CD8-positive, alpha-beta memory T cell (primary cell): ENCODE measurements around the gene BCL11A. TPM values are rescaled to one million over a fixed set of nuclear protein-coding genes. Genes with fewer than 3 reads are reported as not detected.
A peak's percentile ranks its signal among the peaks of the same experiment; 100 is the strongest.

Experiments
- CTCF ChIA-PET: fragments of 350-600 bp; sonication (Branson Sonifier 250); formaldehyde crosslinking; loops from one replicate; lab custom pipeline; 2021; ENCODE audit warnings: antibody characterized with exemption; lab: Charles Lee
- POLR2A ChIA-PET: fragments of 350-600 bp; sonication (Branson Sonifier 250); formaldehyde crosslinking; loops from one replicate; lab custom pipeline; 2021; ENCODE audit warnings: antibody characterized with exemption; lab: Charles Lee
- DNase-seq, 5 donors: peaks; one replicate each; pipeline versions ENCODE4 v3.0.0 to v3.0.0-alpha.2; 2020 to 2022; ENCODE audit warnings: mixed read lengths in 1 of 5
- H3K27ac ChIP-seq: one replicate; pipeline ENCODE4 v1.7.0; 2013; ENCODE audit warnings: low read depth, mild to moderate bottlenecking, low read length, moderate library complexity
- H3K27me3 ChIP-seq: 2 replicates; pipeline ENCODE4 v1.7.0; 2013; ENCODE audit warnings: low read length, mild to moderate bottlenecking; ENCODE audit not compliant: insufficient read depth, poor library complexity, severe bottlenecking
- H3K36me3 ChIP-seq: 2 replicates; pipeline ENCODE4 v1.7.0; 2013; ENCODE audit warnings: mild to moderate bottlenecking, low read length, moderate library complexity; ENCODE audit not compliant: insufficient read depth
- H3K4me1 ChIP-seq: 2 replicates; pipeline ENCODE4 v1.7.0; 2013; ENCODE audit warnings: mild to moderate bottlenecking, low read length, moderate library complexity; ENCODE audit not compliant: insufficient read depth
- H3K4me3 ChIP-seq: 2 replicates; pipeline ENCODE4 v1.7.0; 2013; ENCODE audit warnings: mild to moderate bottlenecking, low read length
- H3K9me3 ChIP-seq: 2 replicates; pipeline ENCODE4 v1.7.0; 2013; ENCODE audit warnings: mild to moderate bottlenecking, low read length
- H3K27ac Mint-ChIP-seq, 8 donors: one replicate each; pipeline ENCODE4 v1.8.0; 2020 to 2021; ENCODE audit warnings: mixed read lengths in 8 of 8, mild to moderate bottlenecking in 6 of 8, inconsistent platforms in 3 of 8, moderate library complexity in 3 of 8
- H3K27me3 Mint-ChIP-seq, 2 donors: one replicate each; pipeline ENCODE4 v1.8.0; 2020 to 2021; ENCODE audit warnings: mixed read lengths in 2 of 2, mild to moderate bottlenecking in 1 of 2, moderate library complexity in 1 of 2
- H3K36me3 Mint-ChIP-seq, 3 donors: one replicate each; pipeline ENCODE4 v1.8.0; 2020 to 2021; ENCODE audit warnings: mixed read lengths in 3 of 3, inconsistent platforms in 1 of 3, mild to moderate bottlenecking in 1 of 3
- H3K4me1 Mint-ChIP-seq, 3 donors: one replicate each; pipeline ENCODE4 v1.8.0; 2020 to 2021; ENCODE audit warnings: mixed read lengths in 3 of 3, inconsistent platforms in 1 of 3, mild to moderate bottlenecking in 1 of 3
- H3K4me3 Mint-ChIP-seq, 7 donors: one replicate each; pipeline ENCODE4 v1.8.0; 2020 to 2021; ENCODE audit warnings: mixed read lengths in 7 of 7, mild to moderate bottlenecking in 6 of 7, moderate library complexity in 4 of 7, inconsistent platforms in 2 of 7
- H3K9me3 Mint-ChIP-seq, 5 donors: one replicate each; pipeline ENCODE4 v1.8.0; 2020 to 2022; ENCODE audit warnings: mixed read lengths in 5 of 5, mild to moderate bottlenecking in 3 of 5, moderate library complexity in 2 of 5, inconsistent platforms in 1 of 5
- polyA plus RNA-seq: library from polyadenylated mRNA; unstranded; fragments of 300-500 nt; fragmentation: Illumina TruSeq; gene quantifications from one replicate; pipeline ENCODE4 v1.2.3, GENCODE V29; 2021
- total RNA-seq, 2 experiments: library from RNA; stranded (reverse); gene quantifications; one replicate each; pipeline ENCODE4 v1.2.3, GENCODE V29; 2021

BCL11A gene
- total and polyA plus RNA-seq, 3 experiments from 2014 or later: 0.07 to 0.15 TPM; not detected in 1

- Mint-ChIP-seq H3K27me3 (peaks cover 7 to 10% of the 10 kb centered on the region in 2 donors), H3K9me3 (no peaks in the 10 kb centered on the region), H3K27ac (no peak overlapping the region), H3K4me3 (no peak overlapping the region), H3K4me1 (no peaks in the 10 kb centered on the region), H3K36me3 (no peaks in the 10 kb centered on the region)
- Histone ChIP-seq H3K4me3 (no peak overlapping the region), H3K27ac (no peak overlapping the region), H3K27me3 (no peaks in the 10 kb centered on the region), H3K9me3 (no peaks in the 10 kb centered on the region), H3K4me1 (no peaks in the 10 kb centered on the region), H3K36me3 (no peaks in the 10 kb centered on the region)
- CTCF ChIA-PET: no interaction called here
- no peak for DNase-seq
- POLR2A ChIA-PET: no interaction called here
These were observed 80.7 kb downstream of the BCL11A start for GRCh38 chr2:60472663-60473289.

GRCh38 chr2:60472041-60472440, 81.4 kb downstream of the BCL11A start:
- no peak overlapping the region for H3K4me3 Mint-ChIP-seq
- no peak for DNase-seq
- ChIA-PET CTCF (no interaction called here), POLR2A (no interaction called here)
- H3K4me1 Mint-ChIP-seq: no peaks in the 10 kb centered on the region
- H3K27ac Mint-ChIP-seq: no peak overlapping the region
- peaks cover 7 to 10% of the 10 kb centered on the region in 2 donors for H3K27me3 Mint-ChIP-seq
- H3K36me3 ChIP-seq: no peaks in the 10 kb centered on the region
- H3K9me3 Mint-ChIP-seq: no peaks in the 10 kb centered on the region
- H3K4me3 ChIP-seq: no peak overlapping the region
- H3K4me1 ChIP-seq: no peaks in the 10 kb centered on the region
- H3K27ac ChIP-seq: no peak overlapping the region
- H3K36me3 Mint-ChIP-seq: no peaks in the 10 kb centered on the region
- H3K9me3 ChIP-seq: no peaks in the 10 kb centered on the region
- no peaks in the 10 kb centered on the region for H3K27me3 ChIP-seq

- Mint-ChIP-seq H3K27me3 (peaks cover 2 to 5% of the 10 kb centered on the region in 2 donors), H3K4me1 (no peaks in the 10 kb centered on the region), H3K4me3 (no peak overlapping the region), H3K27ac (peak overlapping the region in 1 of 8 donors; percentile 44), H3K9me3 (no peaks in the 10 kb centered on the region), H3K36me3 (no peaks in the 10 kb centered on the region)
- ChIA-PET POLR2A (no interaction called here), CTCF (no interaction called here)
- no peaks in the 10 kb centered on the region for H3K27me3 ChIP-seq
- H3K4me3 ChIP-seq: no peak overlapping the region
- no peaks in the 10 kb centered on the region for H3K36me3 ChIP-seq
- no peak overlapping the region for H3K27ac ChIP-seq
- H3K9me3 ChIP-seq: no peaks in the 10 kb centered on the region
- H3K4me1 ChIP-seq: no peaks in the 10 kb centered on the region
- no peak for DNase-seq
These were observed 83.1 kb downstream of the BCL11A start for GRCh38 chr2:60470340-60470739.

GRCh38 chr2:60469536-60470317, 83.7 kb downstream of the BCL11A start:
- Mint-ChIP-seq H3K4me1 (no peaks in the 10 kb centered on the region), H3K27me3 (peaks cover under 1 to 2% of the 10 kb centered on the region in 2 donors), H3K4me3 (no peak overlapping the region), H3K36me3 (no peaks in the 10 kb centered on the region), H3K9me3 (no peaks in the 10 kb centered on the region), H3K27ac (peak overlapping the region in 1 of 8 donors; percentile 0)
- Histone ChIP-seq H3K27ac (no peak overlapping the region), H3K27me3 (no peaks in the 10 kb centered on the region), H3K9me3 (no peaks in the 10 kb centered on the region), H3K4me1 (no peaks in the 10 kb centered on the region), H3K36me3 (no peaks in the 10 kb centered on the region), H3K4me3 (no peak overlapping the region)
- no peak for DNase-seq
- ChIA-PET CTCF (no interaction called here), POLR2A (interaction anchor here (0.6 kb wide), 1 partner anchor 81 kb away, joined by 3 read pairs; no protein-coding TSS in a partner anchor)

GRCh38 chr2:60468382-60469085, 84.9 kb downstream of the BCL11A start:
- CTCF ChIA-PET: no interaction called here
- no peak overlapping the region for H3K4me3 Mint-ChIP-seq
- H3K4me1 Mint-ChIP-seq: no peaks in the 10 kb centered on the region
- Histone ChIP-seq H3K9me3 (no peaks in the 10 kb centered on the region), H3K4me1 (no peaks in the 10 kb centered on the region), H3K4me3 (no peak overlapping the region), H3K27ac (no peak overlapping the region), H3K36me3 (no peaks in the 10 kb centered on the region), H3K27me3 (no peaks in the 10 kb centered on the region)
- no peak overlapping the region for H3K27ac Mint-ChIP-seq
- POLR2A ChIA-PET: no interaction called here
- no peaks in the 10 kb centered on the region for H3K27me3 Mint-ChIP-seq
- no peaks in the 10 kb centered on the region for H3K36me3 Mint-ChIP-seq
- DNase-seq: no peak
- no peaks in the 10 kb centered on the region for H3K9me3 Mint-ChIP-seq

GRCh38 chr2:60466161-60466702, 87.2 kb downstream of the BCL11A start:
- CTCF ChIA-PET: no interaction called here
- peaks cover 0 to 11% of the 10 kb centered on the region in 2 donors for H3K27me3 Mint-ChIP-seq
- no peaks in the 10 kb centered on the region for H3K9me3 Mint-ChIP-seq
- Histone ChIP-seq H3K36me3 (no peaks in the 10 kb centered on the region), H3K9me3 (no peaks in the 10 kb centered on the region), H3K4me3 (no peak overlapping the region), H3K27me3 (no peaks in the 10 kb centered on the region), H3K4me1 (no peaks in the 10 kb centered on the region), H3K27ac (no peak overlapping the region)
- no peak for DNase-seq
- H3K4me1 Mint-ChIP-seq: no peaks in the 10 kb centered on the region
- no peaks in the 10 kb centered on the region for H3K36me3 Mint-ChIP-seq
- H3K27ac Mint-ChIP-seq: no peak overlapping the region
- H3K4me3 Mint-ChIP-seq: no peak overlapping the region
- POLR2A ChIA-PET: no interaction called here

GRCh38 chr2:60465736-60466135, 87.7 kb downstream of the BCL11A start:
- no peak overlapping the region for H3K27ac Mint-ChIP-seq
- no peaks in the 10 kb centered on the region for H3K4me1 ChIP-seq
- peaks cover 0 to 11% of the 10 kb centered on the region in 2 donors for H3K27me3 Mint-ChIP-seq
- H3K36me3 Mint-ChIP-seq: no peaks in the 10 kb centered on the region
- H3K27me3 ChIP-seq: no peaks in the 10 kb centered on the region
- no peaks in the 10 kb centered on the region for H3K36me3 ChIP-seq
- H3K4me1 Mint-ChIP-seq: no peaks in the 10 kb centered on the region
- no peaks in the 10 kb centered on the region for H3K9me3 Mint-ChIP-seq
- no peak for DNase-seq
- ChIA-PET POLR2A (no interaction called here), CTCF (no interaction called here)
- H3K4me3 Mint-ChIP-seq: no peak overlapping the region
- H3K4me3 ChIP-seq: no peak overlapping the region
- no peak overlapping the region for H3K27ac ChIP-seq
- no peaks in the 10 kb centered on the region for H3K9me3 ChIP-seq

GRCh38 chr2:60463249-60463648, 90.2 kb downstream of the BCL11A start:
- POLR2A ChIA-PET: no interaction called here
- Histone ChIP-seq H3K9me3 (no peaks in the 10 kb centered on the region), H3K27ac (no peak overlapping the region), H3K36me3 (no peaks in the 10 kb centered on the region), H3K4me3 (no peak overlapping the region), H3K4me1 (no peaks in the 10 kb centered on the region), H3K27me3 (no peaks in the 10 kb centered on the region)
- no peak for DNase-seq
- Mint-ChIP-seq H3K27me3 (peaks cover 0 to 11% of the 10 kb centered on the region in 2 donors), H3K9me3 (no peaks in the 10 kb centered on the region), H3K36me3 (no peaks in the 10 kb centered on the region), H3K4me3 (no peak overlapping the region), H3K4me1 (no peaks in the 10 kb centered on the region), H3K27ac (no peak overlapping the region)
- CTCF ChIA-PET: no interaction called here
